Smooth muscle cell (in vitro differentiated cells): ENCODE results near the gene DNAH6. TPM values are rescaled to one million over a fixed set of nuclear protein-coding genes. Genes with fewer than 3 reads are reported as not detected.

Experiments
- DNase-seq: peaks from one replicate; lab custom pipeline; 2025; ENCODE audit not compliant: unreplicated experiment; lab: John Stamatoyannopoulos, UW
- H2AFZ ChIP-seq: fragments of 200-600 bp; sonication (generic); 2 replicates; pipeline ENCODE4 v1.6.0; 2016; ENCODE audit warnings: antibody characterized with exemption, low read depth, mild to moderate bottlenecking
- H3F3A ChIP-seq: fragments of 200-600 bp; sonication (generic); 2 replicates; pipeline ENCODE4 v1.6.0; 2017; ENCODE audit warnings: antibody characterized with exemption, low read depth
- H3K27ac ChIP-seq: fragments of 200-600 bp; sonication (generic); 2 replicates; pipeline ENCODE4 v1.5.1; 2016; ENCODE audit warnings: low read depth, mild to moderate bottlenecking
- H3K27me3 ChIP-seq: fragments of 200-600 bp; sonication (generic); 2 replicates; pipeline ENCODE4 v1.6.1; 2016; ENCODE audit warnings: low read depth, mild to moderate bottlenecking
- H3K36me3 ChIP-seq: fragments of 200-600 bp; sonication (generic); 2 replicates; pipeline ENCODE4 v1.5.1; 2016; ENCODE audit warnings: low read depth
- H3K4me1 ChIP-seq: fragments of 200-600 bp; sonication (generic); 2 replicates; pipeline ENCODE4 v1.5.1; 2016; ENCODE audit warnings: low read depth
- H3K4me2 ChIP-seq: fragments of 200-600 bp; sonication (generic); 2 replicates; pipeline ENCODE4 v1.6.0; 2016; ENCODE audit warnings: mild to moderate bottlenecking
- H3K4me3 ChIP-seq: fragments of 200-600 bp; sonication (generic); 2 replicates; pipeline ENCODE4 v1.5.1; 2016; ENCODE audit warnings: mild to moderate bottlenecking
- H3K79me2 ChIP-seq: fragments of 200-600 bp; sonication (generic); 2 replicates; pipeline ENCODE4 v1.6.0; 2016; ENCODE audit warnings: low read depth, mild to moderate bottlenecking
- H3K9ac ChIP-seq: fragments of 200-600 bp; sonication (generic); 2 replicates; pipeline ENCODE4 v1.6.0; 2016; ENCODE audit warnings: low read depth
- H3K9me3 ChIP-seq: fragments of 200-600 bp; sonication (generic); replicated peaks from 2 replicates; pipeline ENCODE4 v1.5.1; 2016; ENCODE audit warnings: low read depth
- H4K20me1 ChIP-seq: fragments of 200-600 bp; sonication (generic); 2 replicates; pipeline ENCODE4 v1.6.0; 2016; ENCODE audit warnings: low read depth
- CTCF ChIP-seq: fragments of 200-600 bp; sonication (generic); IDR thresholded peaks from 2 replicates; pipeline ENCODE4 v1.5.1; 2017; ENCODE audit warnings: borderline replicate concordance, mild to moderate bottlenecking, antibody characterized with exemption; ENCODE audit not compliant: insufficient read depth, poor library complexity, severe bottlenecking
- WGBS: methylation state at CpG from one replicate; pipeline ENCODE4 v1.1.7; 2016; ENCODE audit warnings: low lambda C conversion rate; 5-methylcytosine and 5-hydroxymethylcytosine counted together
- polyA plus RNA-seq: library from polyadenylated mRNA; unstranded; fragments of >200 nt; fragmentation: Nextera tagmentation; extraction: Ambion mirVana; gene quantifications from 2 replicates; pipeline ENCODE4 v1.2.1, GENCODE V29; 2016
- total RNA-seq: library from RNA; depleted of rRNA; stranded (reverse); fragments of >200 nt; gene quantifications from 2 replicates; pipeline ENCODE4 v1.2.3, GENCODE V29; 2014

Gene DNAH6
- total and polyA plus RNA-seq, 2 experiments from 2014 or later, result 0.27 to 0.96 TPM

- Histone ChIP-seq H3K36me3 (no peaks in the 10 kb centered on the region), H3K4me2 (no peak overlapping the region), H3K4me3 (no peak overlapping the region), H3K9ac (no peak overlapping the region), H4K20me1 (no peaks in the 10 kb centered on the region), H3K4me1 (peaks cover 11% of the 10 kb centered on the region), H3K9me3 (no peaks in the 10 kb centered on the region), H3K79me2 (no peaks in the 10 kb centered on the region), H3K27me3 (no peaks in the 10 kb centered on the region), H3K27ac (no peak overlapping the region), H2AFZ (no peak overlapping the region), H3F3A (no peaks in the 10 kb centered on the region)
- 50% methylated on average over 2 of the region's 2 CpGs for WGBS
- no peak for DNase-seq
- no peak for TF ChIP-seq CTCF
Observed at GRCh38 chr2:84491256-84491655, 25.0 kb upstream of the DNAH6 start.

GRCh38 chr2:84491741-84492140 lies 24.6 kb upstream of the DNAH6 start:
- H3K9ac ChIP-seq, result no peak overlapping the region
- no peaks in the 10 kb centered on the region for H3K27me3 ChIP-seq
- H3K79me2 ChIP-seq, result no peaks in the 10 kb centered on the region
- H3K9me3 ChIP-seq, result no peaks in the 10 kb centered on the region
- H3K4me2 ChIP-seq, result no peak overlapping the region
- no peak overlapping the region for H2AFZ ChIP-seq
- H3K4me1 ChIP-seq, result peaks cover 11% of the 10 kb centered on the region
- H3K36me3 ChIP-seq, result no peaks in the 10 kb centered on the region
- WGBS, result 89% methylated on average over 6 of the region's 6 CpGs
- no peak for TF ChIP-seq CTCF
- no peaks in the 10 kb centered on the region for H3F3A ChIP-seq
- no peaks in the 10 kb centered on the region for H4K20me1 ChIP-seq
- no peak overlapping the region for H3K4me3 ChIP-seq
- no peak for DNase-seq
- no peak overlapping the region for H3K27ac ChIP-seq

GRCh38 chr2:84492571-84492970 lies 23.7 kb upstream of the DNAH6 start:
- DNase-seq, result no peak
- Histone ChIP-seq H3K4me2 (no peak overlapping the region), H3K4me3 (no peak overlapping the region), H3K9ac (no peak overlapping the region), H3K4me1 (peaks cover 6% of the 10 kb centered on the region), H3K36me3 (no peaks in the 10 kb centered on the region), H3F3A (no peaks in the 10 kb centered on the region), H3K27me3 (no peaks in the 10 kb centered on the region), H4K20me1 (no peaks in the 10 kb centered on the region), H2AFZ (no peak overlapping the region), H3K79me2 (no peaks in the 10 kb centered on the region), H3K27ac (no peak overlapping the region), H3K9me3 (no peaks in the 10 kb centered on the region)
- TF ChIP-seq CTCF, result peak; percentile 15
- WGBS, result 78% methylated on average over 1 of the region's 1 CpG

- TF ChIP-seq CTCF, result no peak
- Histone ChIP-seq H4K20me1 (no peaks in the 10 kb centered on the region), H3K27me3 (no peaks in the 10 kb centered on the region), H3K9me3 (no peaks in the 10 kb centered on the region), H3K4me3 (no peak overlapping the region), H3F3A (no peaks in the 10 kb centered on the region), H3K27ac (no peak overlapping the region), H3K4me1 (peaks cover 4% of the 10 kb centered on the region), H3K79me2 (no peaks in the 10 kb centered on the region), H3K4me2 (no peak overlapping the region), H2AFZ (no peak overlapping the region), H3K36me3 (no peaks in the 10 kb centered on the region), H3K9ac (no peak overlapping the region)
- WGBS, result 27% methylated on average over 5 of the region's 5 CpGs
- no peak for DNase-seq
Observed at GRCh38 chr2:84493514-84493913, 22.8 kb upstream of the DNAH6 start.
